ENCODE data around the gene STARD13. TPM values are rescaled to one million over a fixed set of nuclear protein-coding genes. Genes with fewer than 3 reads are reported as not detected.

The STARD13 gene
- total RNA-seq, 1 experiment from 2014 or later, result 2.1 TPM

- no peak for DNase-seq
- Histone ChIP-seq H2AFZ (ENCODE audit: low read length) (no peak overlapping the region), H2AK5ac (ENCODE audit: insufficient read length, low read length) (no peak overlapping the region), H3K27ac (ENCODE audit: insufficient read length, low read depth, low read length) (no peak overlapping the region), H4K91ac (ENCODE audit: insufficient read length, low read depth, low read length) (no peak overlapping the region), H3K18ac (ENCODE audit: insufficient read length, low read depth, low read length) (no peak overlapping the region), H3K27me3 (ENCODE audit: insufficient read depth, low read length) (no peaks in the 10 kb centered on the region), H3K9me3 (ENCODE audit: control insufficient read depth, low read depth, low read length) (no peaks in the 10 kb centered on the region), H4K20me1 (ENCODE audit: control insufficient read depth, insufficient read depth, insufficient read length) (no peaks in the 10 kb centered on the region), H4K8ac (replicated peaks; ENCODE audit: insufficient read length, low read depth, low read length) (no peak overlapping the region), H3K9ac (ENCODE audit: extremely low read depth, insufficient read length, low read length) (no peak overlapping the region), H3T11ph (ENCODE audit: low read length) (no peak overlapping the region), H3K79me2 (ENCODE audit: insufficient read depth, low read length) (no peaks in the 10 kb centered on the region), H3K23ac (ENCODE audit: insufficient read length, low read depth, low read length) (no peak overlapping the region), H2BK120ac (ENCODE audit: low read depth, low read length, poor library complexity, severe bottlenecking) (no peak overlapping the region), H2BK12ac (ENCODE audit: insufficient read length, low read depth, low read length) (no peak overlapping the region), H2BK15ac (ENCODE audit: low read depth, low read length) (no peak overlapping the region), H3K79me1 (ENCODE audit: insufficient read depth, low read depth, low read length, poor library complexity, severe bottlenecking) (no peaks in the 10 kb centered on the region), H2BK5ac (ENCODE audit: insufficient read length, low read length) (no peak overlapping the region), H3K23me2 (ENCODE audit: insufficient read length, low read depth, low read length, poor library complexity, severe bottlenecking) (no peaks in the 10 kb centered on the region), H3K4me2 (ENCODE audit: insufficient read depth, insufficient read length, low read length) (no peak overlapping the region), H2BK20ac (ENCODE audit: low read depth, low read length, poor library complexity, severe bottlenecking) (no peak overlapping the region), H3K4ac (ENCODE audit: low read depth, low read length) (no peak overlapping the region), H4K5ac (ENCODE audit: insufficient read length, low read depth, low read length) (no peak overlapping the region), H3K14ac (ENCODE audit: insufficient read depth, low read length) (no peak overlapping the region), H3K4me1 (ENCODE audit: insufficient read depth, low read length) (0 out of 2 replicates have a peak, but pooled peaks cover 1% of the 10 kb centered on the region), H3K56ac (ENCODE audit: insufficient read length, low read depth, low read length) (no peak overlapping the region)
- Mint-ChIP-seq H3K4me3 (no peak overlapping the region), H3K36me3 (ENCODE audit: insufficient read depth in 1 of 3, low read depth in 3 of 3) (no peaks in the 10 kb centered on the region; a peak in 1 of 7 replicates), H3K27me3 (ENCODE audit: low read depth) (no peaks in the 10 kb centered on the region), H3K27ac (no peak overlapping the region), H3K9me3 (no peaks in the 10 kb centered on the region), H3K4me1 (peaks cover 5 to 16% of the 10 kb centered on the region in 2 experiments)
- WGBS (ENCODE audit: extremely low coverage, insufficient read length, low lambda C conversion rate), result no CpG with 5 or more reads among the region's 4 CpGs
- no peak for TF ChIP-seq CTCF (conservative IDR thresholded peaks at IDR 0.05)
Measured at GRCh38 chr13:33252135-33252534, 33.4 kb downstream of the STARD13 start.

All from H9 (cell line).